ENCODE results near the gene URAD.

The URAD gene

GRCh38 chr13:27997904-27998522, 9.5 kb upstream of the URAD start:
- no peak for FAIRE-seq

- no peak for FAIRE-seq
Observed at GRCh38 chr13:27991881-27992280, 3.4 kb upstream of the URAD start.

GRCh38 chr13:27985600-27985999, 2.9 kb downstream of the URAD start:
- no peak for FAIRE-seq

- FAIRE-seq = no peak
Observed at GRCh38 chr13:27982361-27982760, 6.1 kb downstream of the URAD start.

- no peak for FAIRE-seq
Observed at GRCh38 chr13:27981006-27981708, 7.3 kb downstream of the URAD start.

- FAIRE-seq = no peak
Observed at GRCh38 chr13:27980280-27980998, 8.1 kb downstream of the URAD start.

GRCh38 chr13:27979765-27980279, 8.7 kb downstream of the URAD start:
- no peak for FAIRE-seq

GRCh38 chr13:27979001-27979643, 9.4 kb downstream of the URAD start:
- no peak for FAIRE-seq

GRCh38 chr13:27978301-27978968, 10.1 kb downstream of the URAD start:
- no peak for FAIRE-seq

- FAIRE-seq = no peak
Observed at GRCh38 chr13:27977476-27978300, 10.8 kb downstream of the URAD start.

GRCh38 chr13:27976362-27977091, 12.0 kb downstream of the URAD start:
- no peak for FAIRE-seq

GRCh38 chr13:27975564-27976361, 12.7 kb downstream of the URAD start:
- no peak for FAIRE-seq

GRCh38 chr13:27973961-27974662, 14.4 kb downstream of the URAD start:
- no peak for FAIRE-seq

- FAIRE-seq = no peak
Observed at GRCh38 chr13:27973291-27973690, 15.2 kb downstream of the URAD start.

GRCh38 chr13:27972478-27972820, 16.0 kb downstream of the URAD start:
- FAIRE-seq = no peak

GRCh38 chr13:27971776-27972477, 16.6 kb downstream of the URAD start:
- FAIRE-seq = no peak

- FAIRE-seq = no peak
Observed at GRCh38 chr13:27971236-27971645, 17.3 kb downstream of the URAD start.

- FAIRE-seq = no peak
Observed at GRCh38 chr13:27970382-27971235, 17.9 kb downstream of the URAD start.

Measured in G401.6 (cell line).